CD14-positive monocyte (primary cell): Measurements from ENCODE around the gene DCP1A. TPM values are rescaled to one million over a fixed set of nuclear protein-coding genes. Genes with fewer than 3 reads are reported as not detected.
"Not testable (repeated sequence)": the region's sequence is repeated elsewhere in the genome, so short reads cannot be mapped to it uniquely, and the experiment has no call there.

Experiments
- DNase-seq, 3 donors: peaks; one replicate each; pipeline ENCODE4 v3.0.0-alpha.2; 2011 to 2022
- H2AFZ ChIP-seq: 2 replicates; pipeline ENCODE4 v1.6.0; 2012; ENCODE audit warnings: mild to moderate bottlenecking, low read depth, low read length, inconsistent platforms; ENCODE audit not compliant: insufficient read depth, poor library complexity, severe bottlenecking
- H3K27ac ChIP-seq, 2 donors: 1 replicate in 1 of 2; 2 replicates in 1 of 2; pipeline ENCODE4 v1.5.1; 2012 to 2013; ENCODE audit warnings: low read length in 2 of 2, control low read depth in 1 of 2, inconsistent platforms in 1 of 2, low read depth in 1 of 2, mild to moderate bottlenecking in 1 of 2
- H3K27me3 ChIP-seq, 2 donors: one replicate each; pipeline versions ENCODE4 v1.6.0 to v1.6.1; 2011 to 2013; ENCODE audit warnings: low read length in 2 of 2; ENCODE audit not compliant: control insufficient read depth in 2 of 2, insufficient read depth in 2 of 2
- H3K36me3 ChIP-seq, 2 donors: replicated peaks in 1 of 2; 1 replicate in 1 of 2; 2 replicates in 1 of 2; pipeline versions ENCODE4 v1.5.1 to v1.6.1; 2012 to 2013; ENCODE audit warnings: low read length in 2 of 2, control low read depth in 1 of 2, inconsistent platforms in 1 of 2, mild to moderate bottlenecking in 1 of 2; ENCODE audit not compliant: insufficient read depth in 2 of 2, control insufficient read depth in 1 of 2
- H3K4me1 ChIP-seq, 2 donors: 1 replicate in 1 of 2; 2 replicates in 1 of 2; pipeline versions ENCODE4 v1.5.1 to v1.6.1; 2012 to 2013; ENCODE audit warnings: low read length in 2 of 2, control low read depth in 1 of 2, inconsistent platforms in 1 of 2, mild to moderate bottlenecking in 1 of 2, moderate library complexity in 1 of 2; ENCODE audit not compliant: insufficient read depth in 2 of 2, control insufficient read depth in 1 of 2
- H3K4me2 ChIP-seq: replicated peaks from 2 replicates; pipeline ENCODE3; 2012; ENCODE audit warnings: low read length, moderate library complexity, mild to moderate bottlenecking; ENCODE audit not compliant: poor library complexity, severe bottlenecking; ENCODE audit errors: extremely low read depth
- H3K4me3 ChIP-seq, 3 experiments: fragments of 200-600 bp in 1 of 3; sonication (generic) in 1 of 3; replicated peaks in 1 of 3; 1 replicate in 2 of 3; 2 replicates in 1 of 3; pipeline ENCODE4 v1.5.1; 2011 to 2013; ENCODE audit warnings: low read length in 3 of 3, mild to moderate bottlenecking in 3 of 3, control low read depth in 2 of 3, low read depth in 2 of 3, inconsistent platforms in 1 of 3, moderate library complexity in 1 of 3
- H3K79me2 ChIP-seq: 2 replicates; pipeline ENCODE4 v1.6.0; 2012; ENCODE audit warnings: mild to moderate bottlenecking, control low read depth, inconsistent platforms, low read length, moderate library complexity; ENCODE audit not compliant: insufficient read depth
- H3K9ac ChIP-seq: 2 replicates; pipeline ENCODE4 v1.6.0; 2017; ENCODE audit warnings: low read length, mild to moderate bottlenecking; ENCODE audit not compliant: insufficient read depth, poor library complexity, severe bottlenecking
- H3K9me3 ChIP-seq, 2 donors: replicated peaks in 1 of 2; 1 replicate in 1 of 2; 2 replicates in 1 of 2; pipeline versions ENCODE4 v1.5.1 to v1.6.1; 2012 to 2013; ENCODE audit warnings: low read length in 2 of 2, control low read depth in 1 of 2; ENCODE audit not compliant: control insufficient read depth in 1 of 2, insufficient read depth in 1 of 2
- H4K20me1 ChIP-seq: 2 replicates; pipeline ENCODE4 v1.6.0; 2012; ENCODE audit warnings: mild to moderate bottlenecking, low read length, control low read depth, moderate library complexity; ENCODE audit not compliant: insufficient read depth
- H3K27ac Mint-ChIP-seq, 7 donors: one replicate each; pipeline ENCODE4 v1.8.0; 2020; ENCODE audit warnings: mild to moderate bottlenecking in 7 of 7, mixed read lengths in 7 of 7, moderate library complexity in 6 of 7, inconsistent platforms in 2 of 7
- H3K27me3 Mint-ChIP-seq, 3 donors: one replicate each; pipeline ENCODE4 v1.8.0; 2021 to 2022; ENCODE audit warnings: low read depth in 3 of 3, mild to moderate bottlenecking in 3 of 3, mixed read lengths in 3 of 3, moderate library complexity in 3 of 3, inconsistent platforms in 1 of 3
- H3K36me3 Mint-ChIP-seq, 2 donors: one replicate each; pipeline ENCODE4 v1.8.0; 2020; ENCODE audit warnings: mixed read lengths in 2 of 2, inconsistent platforms in 1 of 2, mild to moderate bottlenecking in 1 of 2
- H3K4me1 Mint-ChIP-seq: one replicate; pipeline ENCODE4 v1.8.0; 2020; ENCODE audit warnings: mild to moderate bottlenecking, mixed read lengths
- H3K4me3 Mint-ChIP-seq, 2 donors: one replicate each; pipeline ENCODE4 v1.8.0; 2020; ENCODE audit warnings: mild to moderate bottlenecking in 2 of 2, mixed read lengths in 2 of 2, moderate library complexity in 1 of 2
- H3K9me3 Mint-ChIP-seq, 7 donors: one replicate each; pipeline ENCODE4 v1.8.0; 2020 to 2022; ENCODE audit warnings: mixed read lengths in 7 of 7, mild to moderate bottlenecking in 6 of 7, moderate library complexity in 6 of 7, inconsistent platforms in 2 of 7
- WGBS: methylation state at CpG from one replicate; pipeline ENCODE4 v1.1.5; 2013; ENCODE audit warnings: missing lambda C conversion rate; ENCODE audit not compliant: insufficient coverage; 5-methylcytosine and 5-hydroxymethylcytosine counted together
- intact Hi-C, 2 donors: fragments of 100-400 bp; cut with micrococcal nuclease; formaldehyde crosslinking; loops; one replicate each; pipeline versions ENCODE4 v1.15.0 to v1.15.1; 2023
- polyA plus RNA-seq, 3 donors: library from polyadenylated mRNA; depleted of rRNA in 1 of 3; unstranded in 2 of 3; stranded (reverse) in 1 of 3; fragments of 300-500 nt in 2 of 3; fragments of >200 nt in 1 of 3; fragmentation: Illumina TruSeq in 2 of 3; gene quantifications; 1 replicate in 2 of 3; 2 replicates in 1 of 3; pipeline ENCODE4 v1.2.3, GENCODE V29; 2012 to 2021
- TF ChIP-seq, protein P1 (sequence below): fragments of 200-600 bp; IDR thresholded peaks from one replicate; pipeline ENCODE4 v1.8.0; 2022; ENCODE audit warnings: antibody characterized with exemption, mild to moderate bottlenecking

DCP1A gene
- polyA plus RNA-seq, 3 donors: 11.9 to 25.4 (median 19.3) TPM

DNA sequence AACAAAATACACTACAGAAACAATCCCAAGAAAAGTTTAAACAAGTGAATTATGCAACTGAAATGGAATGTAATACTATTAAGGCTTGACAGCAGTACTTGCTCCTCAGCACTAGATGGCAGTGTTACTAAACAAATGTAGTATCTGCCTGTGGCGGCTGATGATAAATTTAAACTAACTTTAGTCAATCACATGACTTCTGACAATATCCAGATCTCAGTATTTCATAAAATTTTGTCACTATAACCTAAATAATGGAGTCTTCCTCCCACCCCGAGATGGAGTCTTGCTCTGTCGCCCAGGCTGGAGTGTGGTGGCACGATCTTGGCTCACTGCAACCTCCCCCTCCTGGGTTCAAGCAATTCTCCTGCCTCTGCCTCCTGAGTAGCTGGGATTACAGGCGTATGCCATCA lies 47.7 kb downstream of the DCP1A start:
- H3K9me3 ChIP-seq, H3K27me3 Mint-ChIP-seq, H4K20me1 ChIP-seq, H3K4me2 ChIP-seq, H3K79me2 ChIP-seq, H3K27ac ChIP-seq, H3K4me3 Mint-ChIP-seq, H3K9ac ChIP-seq, H2AFZ ChIP-seq, H3K27me3 ChIP-seq, H3K4me1 Mint-ChIP-seq, H3K4me3 ChIP-seq, H3K9me3 Mint-ChIP-seq, H3K4me1 ChIP-seq: not testable (repeated sequence)
- H3K36me3 ChIP-seq: peaks cover 48 to 85% of the 10 kb centered on the region in 2 donors
- peaks cover 63 to 65% of the 10 kb centered on the region in 2 donors for H3K36me3 Mint-ChIP-seq
- TF ChIP-seq, protein P1, sequence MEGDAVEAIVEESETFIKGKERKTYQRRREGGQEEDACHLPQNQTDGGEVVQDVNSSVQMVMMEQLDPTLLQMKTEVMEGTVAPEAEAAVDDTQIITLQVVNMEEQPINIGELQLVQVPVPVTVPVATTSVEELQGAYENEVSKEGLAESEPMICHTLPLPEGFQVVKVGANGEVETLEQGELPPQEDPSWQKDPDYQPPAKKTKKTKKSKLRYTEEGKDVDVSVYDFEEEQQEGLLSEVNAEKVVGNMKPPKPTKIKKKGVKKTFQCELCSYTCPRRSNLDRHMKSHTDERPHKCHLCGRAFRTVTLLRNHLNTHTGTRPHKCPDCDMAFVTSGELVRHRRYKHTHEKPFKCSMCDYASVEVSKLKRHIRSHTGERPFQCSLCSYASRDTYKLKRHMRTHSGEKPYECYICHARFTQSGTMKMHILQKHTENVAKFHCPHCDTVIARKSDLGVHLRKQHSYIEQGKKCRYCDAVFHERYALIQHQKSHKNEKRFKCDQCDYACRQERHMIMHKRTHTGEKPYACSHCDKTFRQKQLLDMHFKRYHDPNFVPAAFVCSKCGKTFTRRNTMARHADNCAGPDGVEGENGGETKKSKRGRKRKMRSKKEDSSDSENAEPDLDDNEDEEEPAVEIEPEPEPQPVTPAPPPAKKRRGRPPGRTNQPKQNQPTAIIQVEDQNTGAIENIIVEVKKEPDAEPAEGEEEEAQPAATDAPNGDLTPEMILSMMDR: peak; percentile 89
- peak; percentile 29 to 63 (median 55) for DNase-seq
- intact Hi-C loops: loop anchor here (10.0 kb wide), 1 partner anchor 405 kb away; no protein-coding TSS in a partner anchor
- H3K27ac Mint-ChIP-seq: peak overlapping the region in 5 of 7 donors; percentile 11 to 52 (median 14)
- 47% methylated on average over 4 of the region's 5 CpGs for WGBS

DNA sequence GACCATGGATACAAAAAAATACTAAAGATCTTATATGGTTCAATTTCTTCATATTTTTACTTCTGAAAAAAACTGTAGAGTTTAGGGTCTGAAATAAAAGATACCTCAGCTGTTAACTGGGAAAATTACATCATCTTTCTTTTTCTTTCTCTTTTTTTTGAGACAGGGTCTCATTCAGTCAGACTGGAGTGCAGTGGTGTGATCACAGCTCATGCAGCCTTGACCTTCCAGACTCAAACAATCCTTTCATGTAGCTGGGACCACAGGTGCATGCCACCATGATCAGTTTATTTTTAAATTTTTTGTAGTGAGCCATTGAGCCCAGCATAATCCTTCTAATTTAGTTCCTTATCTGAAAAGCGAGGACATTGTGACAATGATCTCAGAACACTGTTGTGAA lies 51.9 kb downstream of the DCP1A start:
- no peak overlapping the region for H3K27ac ChIP-seq
- no peaks in the 10 kb centered on the region for H3K79me2 ChIP-seq
- Mint-ChIP-seq H3K27ac (no peak overlapping the region), H3K4me3 (no peak overlapping the region), H3K36me3 (peaks cover 60 to 61% of the 10 kb centered on the region in 2 donors), H3K9me3 (no peaks in the 10 kb centered on the region), H3K4me1 (peaks cover 2% of the 10 kb centered on the region), H3K27me3 (no peaks in the 10 kb centered on the region)
- intact Hi-C loops: loop anchor here in 1 of 2 donors (10.0 kb wide), 1 partner anchor 409 kb away; no protein-coding TSS in a partner anchor
- H3K27me3 ChIP-seq: no peaks in the 10 kb centered on the region
- H4K20me1 ChIP-seq: peaks cover 6% of the 10 kb centered on the region
- TF ChIP-seq, protein P1: no peak
- no peaks in the 10 kb centered on the region for H3K4me1 ChIP-seq
- no CpG with 5 or more reads among the region's 1 CpG for WGBS
- peaks cover 37 to 85% of the 10 kb centered on the region in 2 donors for H3K36me3 ChIP-seq
- H3K4me3 ChIP-seq: no peak overlapping the region
- H2AFZ ChIP-seq: no peak overlapping the region
- H3K9me3 ChIP-seq: no peaks in the 10 kb centered on the region
- no peak overlapping the region for H3K4me2 ChIP-seq
- no peak for DNase-seq
- H3K9ac ChIP-seq: no peak overlapping the region
